ENCODE measurements around the gene FAHD2A. TPM values are rescaled to one million over a fixed set of nuclear protein-coding genes. Genes with fewer than 3 reads are reported as not detected.

Gene FAHD2A
- total RNA-seq, 2 donors from 2014 or later = 19.9 to 27.5 TPM

DNA sequence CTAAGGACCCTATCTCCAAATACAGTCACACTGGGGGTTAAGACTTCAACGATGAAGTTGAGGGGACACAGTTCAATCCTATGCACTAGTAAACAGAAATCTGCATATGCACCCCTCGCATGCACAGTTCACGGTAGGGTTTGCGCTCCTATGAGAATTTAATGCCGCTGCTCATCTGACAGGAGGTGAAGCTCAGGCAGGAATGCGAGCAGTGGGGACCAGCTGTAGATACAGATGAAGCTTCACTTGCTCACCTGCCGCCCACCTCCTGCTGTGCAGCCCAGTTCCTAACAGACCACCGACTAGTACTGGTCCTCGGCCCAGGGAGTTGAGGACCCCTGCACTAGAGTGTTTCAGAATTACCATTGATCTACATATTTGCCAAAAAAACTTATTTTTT, 40.0 kb upstream of the FAHD2A start:
- Histone ChIP-seq H3K27me3 (no peaks in the 10 kb centered on the region), H3K36me3 (no peaks in the 10 kb centered on the region), H3K9me3 (no peaks in the 10 kb centered on the region), H3K4me3 (no peak overlapping the region), H3K27ac (no peak overlapping the region), H3K4me1 (peaks cover 0 to 6% of the 10 kb centered on the region in 2 donors)
- TF ChIP-seq, protein P1, sequence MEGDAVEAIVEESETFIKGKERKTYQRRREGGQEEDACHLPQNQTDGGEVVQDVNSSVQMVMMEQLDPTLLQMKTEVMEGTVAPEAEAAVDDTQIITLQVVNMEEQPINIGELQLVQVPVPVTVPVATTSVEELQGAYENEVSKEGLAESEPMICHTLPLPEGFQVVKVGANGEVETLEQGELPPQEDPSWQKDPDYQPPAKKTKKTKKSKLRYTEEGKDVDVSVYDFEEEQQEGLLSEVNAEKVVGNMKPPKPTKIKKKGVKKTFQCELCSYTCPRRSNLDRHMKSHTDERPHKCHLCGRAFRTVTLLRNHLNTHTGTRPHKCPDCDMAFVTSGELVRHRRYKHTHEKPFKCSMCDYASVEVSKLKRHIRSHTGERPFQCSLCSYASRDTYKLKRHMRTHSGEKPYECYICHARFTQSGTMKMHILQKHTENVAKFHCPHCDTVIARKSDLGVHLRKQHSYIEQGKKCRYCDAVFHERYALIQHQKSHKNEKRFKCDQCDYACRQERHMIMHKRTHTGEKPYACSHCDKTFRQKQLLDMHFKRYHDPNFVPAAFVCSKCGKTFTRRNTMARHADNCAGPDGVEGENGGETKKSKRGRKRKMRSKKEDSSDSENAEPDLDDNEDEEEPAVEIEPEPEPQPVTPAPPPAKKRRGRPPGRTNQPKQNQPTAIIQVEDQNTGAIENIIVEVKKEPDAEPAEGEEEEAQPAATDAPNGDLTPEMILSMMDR (IDR thresholded peaks at IDR 0.05) = no peak
- DNase-seq (ENCODE audit: low spot score) = no peak

DNA sequence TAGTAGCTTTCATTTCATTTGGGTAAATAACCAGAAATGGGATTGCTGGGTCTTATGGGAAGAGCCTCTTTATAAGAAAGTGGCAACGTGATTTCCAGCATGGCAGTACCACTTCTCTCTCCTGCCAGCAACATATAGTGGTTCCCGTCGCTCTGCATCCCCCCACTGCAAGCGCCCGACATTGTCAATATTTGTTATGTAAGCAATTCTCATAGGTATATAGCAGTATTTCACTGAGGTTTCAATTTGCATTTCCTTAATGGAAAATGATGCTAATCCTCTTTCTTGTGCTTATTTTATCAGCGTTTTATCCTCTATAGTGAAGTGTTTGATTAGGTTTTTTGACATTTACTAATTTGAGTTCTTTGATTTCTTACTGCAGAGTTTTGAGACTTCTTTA, 36.0 kb upstream of the FAHD2A start:
- H3K27me3 ChIP-seq = no peaks in the 10 kb centered on the region
- H3K27ac ChIP-seq = no peak overlapping the region
- TF ChIP-seq, protein P1 (IDR thresholded peaks at IDR 0.05) = no peak
- no peaks in the 10 kb centered on the region for H3K36me3 ChIP-seq
- H3K4me1 ChIP-seq = no peaks in the 10 kb centered on the region
- no peak overlapping the region for H3K4me3 ChIP-seq
- H3K9me3 ChIP-seq = no peaks in the 10 kb centered on the region
- DNase-seq (ENCODE audit: low spot score) = no peak

DNA sequence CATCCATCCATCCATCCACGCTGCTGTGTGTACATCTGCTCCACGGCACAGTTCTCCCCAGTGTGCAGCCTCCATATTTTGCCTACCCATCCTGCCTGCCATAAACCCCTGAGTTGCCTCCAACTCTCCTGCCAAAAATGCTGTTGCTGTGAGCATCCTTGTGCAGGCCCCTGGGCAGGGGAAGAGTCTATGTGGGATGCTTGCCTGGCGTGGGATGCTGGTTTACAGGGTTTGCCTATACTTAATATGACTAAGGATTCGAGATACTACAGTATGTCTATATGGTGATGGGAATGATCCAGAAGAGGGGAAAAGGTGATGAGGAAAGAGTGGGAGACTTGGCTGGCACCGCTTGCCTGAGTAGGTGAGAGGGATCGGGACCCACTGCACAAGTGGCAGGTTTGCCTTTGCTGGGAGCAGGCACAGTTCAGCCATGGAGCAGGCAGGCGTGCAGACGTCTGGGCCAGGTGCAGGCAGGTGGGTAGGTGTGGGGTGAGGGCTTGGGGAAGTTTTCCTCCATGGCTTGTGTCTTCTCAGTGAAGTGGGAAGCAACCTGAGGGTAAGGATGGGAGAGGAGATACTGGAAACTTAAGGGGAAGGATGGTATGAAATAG, 30.2 kb upstream of the FAHD2A start:
- Histone ChIP-seq H3K27ac (no peak overlapping the region), H3K4me1 (no peaks in the 10 kb centered on the region), H3K9me3 (no peaks in the 10 kb centered on the region), H3K27me3 (no peaks in the 10 kb centered on the region), H3K36me3 (no peaks in the 10 kb centered on the region), H3K4me3 (no peak overlapping the region)
- TF ChIP-seq, protein P1 (IDR thresholded peaks at IDR 0.05) = no peak
- no peak for DNase-seq (ENCODE audit: low spot score)

DNA sequence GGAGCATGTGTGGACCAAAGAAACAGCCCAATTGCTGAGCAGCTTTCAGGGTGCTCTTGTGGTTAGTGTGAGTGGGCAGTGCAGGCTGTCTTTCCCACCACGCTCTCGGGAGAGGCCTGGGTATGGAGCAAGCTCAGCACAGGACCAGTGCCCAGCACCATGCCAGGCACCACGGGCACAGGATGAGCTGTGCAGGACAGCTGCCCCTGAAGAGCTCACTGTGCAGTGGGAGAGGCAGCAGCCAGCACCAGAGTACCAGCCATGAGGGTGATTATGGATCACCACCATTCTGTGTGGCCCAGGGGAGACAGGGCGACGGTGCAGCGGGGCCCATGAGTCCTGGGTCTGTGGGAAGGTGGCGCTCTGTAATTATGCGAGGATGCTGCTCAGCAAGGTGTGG, 29.7 kb upstream of the FAHD2A start:
- no peaks in the 10 kb centered on the region for H3K4me1 ChIP-seq
- H3K27ac ChIP-seq = no peak overlapping the region
- H3K36me3 ChIP-seq = no peaks in the 10 kb centered on the region
- TF ChIP-seq, protein P1 (IDR thresholded peaks at IDR 0.05) = no peak
- DNase-seq (ENCODE audit: low spot score) = no peak
- no peak overlapping the region for H3K4me3 ChIP-seq
- H3K9me3 ChIP-seq = no peaks in the 10 kb centered on the region
- no peaks in the 10 kb centered on the region for H3K27me3 ChIP-seq

DNA sequence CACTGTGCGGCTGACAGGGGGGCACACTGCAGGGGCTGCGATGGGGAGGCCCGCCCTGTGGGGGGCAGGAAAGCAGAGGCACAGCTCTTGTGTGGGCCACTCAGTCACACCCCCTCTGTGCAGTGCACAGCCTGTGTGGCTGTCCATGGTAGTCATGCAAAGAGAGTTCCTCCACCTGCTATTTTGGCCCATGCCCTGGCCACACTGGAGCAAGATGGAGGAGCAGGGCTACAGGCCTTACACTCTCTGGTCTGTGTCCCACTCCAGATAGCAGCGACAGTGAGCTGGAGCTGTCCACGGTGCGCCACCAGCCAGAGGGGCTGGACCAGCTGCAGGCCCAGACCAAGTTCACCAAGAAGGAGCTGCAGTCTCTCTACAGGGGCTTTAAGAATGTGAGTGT, 28.5 kb upstream of the FAHD2A start:
- Histone ChIP-seq H3K27ac (no peak overlapping the region), H3K9me3 (no peaks in the 10 kb centered on the region), H3K36me3 (no peaks in the 10 kb centered on the region), H3K4me1 (no peaks in the 10 kb centered on the region), H3K27me3 (no peaks in the 10 kb centered on the region), H3K4me3 (no peak overlapping the region)
- TF ChIP-seq, protein P1 (IDR thresholded peaks at IDR 0.05) = no peak
- DNase-seq (ENCODE audit: low spot score) = no peak

DNA sequence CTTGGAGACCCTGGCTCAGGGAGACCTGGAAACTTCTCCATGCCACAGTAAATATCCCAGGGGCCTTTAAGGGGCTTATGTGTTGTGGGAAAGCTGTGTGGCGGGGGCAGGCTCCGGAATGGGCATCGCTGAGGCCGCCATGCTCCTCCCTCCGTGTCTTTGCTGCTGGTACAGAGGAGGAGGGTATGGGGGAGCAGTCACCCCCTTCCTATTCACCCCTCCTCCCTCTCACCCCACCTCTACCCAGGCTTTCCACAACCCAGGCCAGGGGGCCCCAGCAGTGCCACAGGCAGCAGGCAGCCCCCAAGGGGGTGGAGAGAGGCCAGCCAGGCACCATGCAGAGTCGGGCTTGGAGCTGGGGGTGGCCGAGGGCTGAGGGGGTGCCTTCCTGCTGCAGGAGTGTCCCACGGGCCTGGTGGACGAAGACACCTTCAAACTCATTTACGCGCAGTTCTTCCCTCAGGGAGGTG, 28.0 kb upstream of the FAHD2A start:
- no peak overlapping the region for H3K27ac ChIP-seq
- DNase-seq (ENCODE audit: low spot score) = no peak
- H3K9me3 ChIP-seq = no peaks in the 10 kb centered on the region
- no peak overlapping the region for H3K4me3 ChIP-seq
- H3K27me3 ChIP-seq = no peaks in the 10 kb centered on the region
- TF ChIP-seq, protein P1 (IDR thresholded peaks at IDR 0.05) = no peak
- no peaks in the 10 kb centered on the region for H3K4me1 ChIP-seq
- no peaks in the 10 kb centered on the region for H3K36me3 ChIP-seq

Data from right atrium auricular region (tissue), 2 donors.